HG03565 (cell line): Measurements from ENCODE around the gene MTFR2.

Source experiments
- ATAC-seq: cut with Tn5 transposase; IDR thresholded peaks from one replicate; pipeline ENCODE4 v1.9.1; 2021; ENCODE audit warnings: mild to moderate bottlenecking, moderate library complexity; ENCODE audit not compliant: unreplicated experiment

MTFR2 gene

GRCh38 chr6:136249811-136250685, at the start of gene MTFR2:
Gene MTFR2 (minus strand): TSS chr6:136250311. CDS start chr6:136249099, 1,212 bp downstream.
- peak; percentile 98 for ATAC-seq

GRCh38 chr6:136294621-136295020, 44.5 kb upstream of the MTFR2 start:
- ATAC-seq: no peak

- peak; percentile 14 for ATAC-seq
These were observed 40.4 kb upstream of the MTFR2 start for GRCh38 chr6:136290410-136291010.

GRCh38 chr6:136289579-136290409, 39.7 kb upstream of the MTFR2 start, which contains the start of gene BCLAF1:
Gene BCLAF1 (minus strand): TSS chr6:136289846. CDS start chr6:136279866, 9,980 bp downstream.
- peak; percentile 89 for ATAC-seq

- ATAC-seq: no peak
These were observed 39.1 kb upstream of the MTFR2 start for GRCh38 chr6:136289327-136289578.

GRCh38 chr6:136288566-136289326, 38.6 kb upstream of the MTFR2 start:
- ATAC-seq: peak; percentile 23

GRCh38 chr6:136284909-136285308, 34.8 kb upstream of the MTFR2 start:
- no peak for ATAC-seq

GRCh38 chr6:136282906-136283305, 32.8 kb upstream of the MTFR2 start:
- no peak for ATAC-seq

GRCh38 chr6:136280032-136280609, 30.0 kb upstream of the MTFR2 start:
- no peak for ATAC-seq

- ATAC-seq: no peak
These were observed 24.0 kb upstream of the MTFR2 start for GRCh38 chr6:136274062-136274461.

GRCh38 chr6:136265101-136265500, 15.0 kb upstream of the MTFR2 start:
- ATAC-seq: no peak

GRCh38 chr6:136262940-136263339, 12.8 kb upstream of the MTFR2 start:
- ATAC-seq: no peak

GRCh38 chr6:136254851-136255466, 4.8 kb upstream of the MTFR2 start:
- no peak for ATAC-seq

GRCh38 chr6:136253734-136254133, 3.6 kb upstream of the MTFR2 start:
- ATAC-seq: no peak

- ATAC-seq: no peak
These were observed 2.3 kb upstream of the MTFR2 start for GRCh38 chr6:136252441-136252840.

GRCh38 chr6:136251394-136251793, 1.3 kb upstream of the MTFR2 start:
- ATAC-seq: no peak

- peak; percentile 1 for ATAC-seq
These were observed 536 bp upstream of the MTFR2 start for GRCh38 chr6:136250686-136251008.

GRCh38 chr6:136249336-136249735, 775 bp downstream of the MTFR2 start:
- ATAC-seq: no peak

- ATAC-seq: no peak
These were observed 6.0 kb downstream of the MTFR2 start for GRCh38 chr6:136244061-136244616.
